A673 (cell line): ENCODE results near the gene ZNF630. TPM values are rescaled to one million over a fixed set of nuclear protein-coding genes. Genes with fewer than 3 reads are reported as not detected.
"Not testable (repeated sequence)": the region's sequence is repeated elsewhere in the genome, so short reads cannot be mapped to it uniquely, and the experiment has no call there.

ENCODE experiments used
- BruUV-seq: library from RNA; stranded (reverse); fragments of 400-500 nt; replicated peaks from 2 replicates; lab custom pipeline; 2021; lab: Mats Ljungman, UMichigan
- CTCF ChIA-PET: fragments of 300-600 bp; sonication (Branson Sonifier 250); formaldehyde crosslinking; loops from one replicate; lab custom pipeline; 2022; ENCODE audit warnings: antibody characterized with exemption; lab: Charles Lee
- POLR2A ChIA-PET: fragments of 300-600 bp; sonication (Branson Sonifier 250); formaldehyde crosslinking; loops from one replicate; lab custom pipeline; 2022; ENCODE audit warnings: antibody characterized with exemption; ENCODE audit not compliant: low non-redundant PET; lab: Charles Lee
- DNase-seq: peaks from one replicate; pipeline ENCODE4 v3.0.0-alpha.2; 2015; ENCODE audit warnings: low spot score
- H3K27ac ChIP-seq: fragments of 200-600 bp; sonication (generic); 2 replicates; pipeline ENCODE4 v1.5.1; 2016; ENCODE audit warnings: mixed run types, low read depth, mild to moderate bottlenecking, mixed read lengths, antibody characterized with exemption, low read length; ENCODE audit not compliant: poor library complexity, severe bottlenecking
- H3K27me3 ChIP-seq: fragments of 200-600 bp; sonication (generic); replicated peaks from 2 replicates; pipeline ENCODE4 v1.6.1; 2017; ENCODE audit warnings: mixed run types, low read depth, mild to moderate bottlenecking, mixed read lengths, antibody characterized with exemption, low read length; ENCODE audit not compliant: insufficient read depth, poor library complexity
- H3K36me3 ChIP-seq: fragments of 200-600 bp; sonication (generic); 2 replicates; pipeline ENCODE4 v1.6.1; 2016; ENCODE audit warnings: mixed run types, mild to moderate bottlenecking, mixed read lengths, antibody characterized with exemption, low read length; ENCODE audit not compliant: insufficient read depth, poor library complexity, severe bottlenecking
- H3K4me1 ChIP-seq: fragments of 200-600 bp; sonication (generic); 2 replicates; pipeline ENCODE4 v1.6.1; 2017; ENCODE audit warnings: mixed run types, mild to moderate bottlenecking, mixed read lengths, antibody characterized with exemption, low read length; ENCODE audit not compliant: insufficient read depth, poor library complexity, severe bottlenecking
- H3K4me3 ChIP-seq: fragments of 200-600 bp; sonication (generic); 2 replicates; pipeline ENCODE4 v1.5.1; 2016; ENCODE audit warnings: low read depth, mixed run types, mild to moderate bottlenecking, mixed read lengths, low read length; ENCODE audit not compliant: poor library complexity, severe bottlenecking
- H3K9me3 ChIP-seq: fragments of 200-600 bp; sonication (generic); 2 replicates; pipeline ENCODE4 v1.6.1; 2016; ENCODE audit warnings: mixed run types, low read depth, mild to moderate bottlenecking, mixed read lengths, antibody characterized with exemption, low read length; ENCODE audit not compliant: poor library complexity, severe bottlenecking
- EZH2 ChIP-seq: fragments of 200-600 bp; sonication (generic); IDR thresholded peaks from 2 replicates; pipeline ENCODE4 v1.6.1; 2017; ENCODE audit warnings: borderline replicate concordance, low read depth, mild to moderate bottlenecking, mixed read lengths, antibody characterized with exemption, low read length; ENCODE audit not compliant: poor library complexity, severe bottlenecking
- intact Hi-C: fragments of 100-400 bp; cut with micrococcal nuclease; formaldehyde crosslinking; loops from one replicate; pipeline ENCODE4 v1.10.0; 2022; ENCODE audit not compliant: unreplicated experiment
- total RNA-seq: library from RNA; stranded (reverse); gene quantifications from 2 replicates; pipeline ENCODE4 v1.2.3, GENCODE V29; 2021
- TF ChIP-seq, protein P1 (sequence below): fragments of 300-800, 200-600 bp; sonication (generic); conservative IDR thresholded peaks from 2 replicates; pipeline ENCODE4 v1.5.1; 2017; ENCODE audit warnings: low read depth, mild to moderate bottlenecking, antibody characterized with exemption, low read length, moderate library complexity, mixed read lengths

ZNF630 gene
- total RNA-seq, 1 experiment from 2014 or later: 1.6 TPM

DNA sequence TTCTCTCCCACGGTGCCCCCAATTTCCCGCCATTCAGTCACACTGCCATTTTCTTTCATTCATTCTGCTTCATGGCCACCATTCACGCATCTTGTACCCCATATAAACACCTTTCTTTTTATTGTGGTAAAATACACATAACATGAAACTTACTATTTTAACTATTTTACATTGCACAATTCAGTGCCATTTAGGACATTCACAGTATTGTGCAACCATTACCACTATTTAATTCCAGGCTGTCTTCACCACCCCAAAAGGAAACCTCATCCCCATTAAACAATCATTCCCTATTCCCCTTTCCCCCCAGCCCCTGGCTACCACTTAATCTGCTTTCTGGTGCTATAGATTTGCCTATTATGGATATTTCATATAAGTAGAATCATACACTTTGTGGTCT, 48.7 kb downstream of the ZNF630 start:
- Histone ChIP-seq H3K36me3 (no peaks in the 10 kb centered on the region), H3K9me3 (no peaks in the 10 kb centered on the region), H3K27ac (no peak overlapping the region), H3K27me3 (no peaks in the 10 kb centered on the region), H3K4me1 (no peaks in the 10 kb centered on the region), H3K4me3 (no peak overlapping the region)
- intact Hi-C loops: loop anchor here (5.0 to 10.0 kb wide), 2 partner anchors 268 to 380 kb away; no protein-coding TSS in a partner anchor
- POLR2A ChIA-PET: no interaction called here
- BruUV-seq: no TSS peak
- TF ChIP-seq, protein P1, sequence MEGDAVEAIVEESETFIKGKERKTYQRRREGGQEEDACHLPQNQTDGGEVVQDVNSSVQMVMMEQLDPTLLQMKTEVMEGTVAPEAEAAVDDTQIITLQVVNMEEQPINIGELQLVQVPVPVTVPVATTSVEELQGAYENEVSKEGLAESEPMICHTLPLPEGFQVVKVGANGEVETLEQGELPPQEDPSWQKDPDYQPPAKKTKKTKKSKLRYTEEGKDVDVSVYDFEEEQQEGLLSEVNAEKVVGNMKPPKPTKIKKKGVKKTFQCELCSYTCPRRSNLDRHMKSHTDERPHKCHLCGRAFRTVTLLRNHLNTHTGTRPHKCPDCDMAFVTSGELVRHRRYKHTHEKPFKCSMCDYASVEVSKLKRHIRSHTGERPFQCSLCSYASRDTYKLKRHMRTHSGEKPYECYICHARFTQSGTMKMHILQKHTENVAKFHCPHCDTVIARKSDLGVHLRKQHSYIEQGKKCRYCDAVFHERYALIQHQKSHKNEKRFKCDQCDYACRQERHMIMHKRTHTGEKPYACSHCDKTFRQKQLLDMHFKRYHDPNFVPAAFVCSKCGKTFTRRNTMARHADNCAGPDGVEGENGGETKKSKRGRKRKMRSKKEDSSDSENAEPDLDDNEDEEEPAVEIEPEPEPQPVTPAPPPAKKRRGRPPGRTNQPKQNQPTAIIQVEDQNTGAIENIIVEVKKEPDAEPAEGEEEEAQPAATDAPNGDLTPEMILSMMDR: no peak
- no peak for TF ChIP-seq EZH2
- DNase-seq: no peak
- CTCF ChIA-PET: no interaction called here

DNA sequence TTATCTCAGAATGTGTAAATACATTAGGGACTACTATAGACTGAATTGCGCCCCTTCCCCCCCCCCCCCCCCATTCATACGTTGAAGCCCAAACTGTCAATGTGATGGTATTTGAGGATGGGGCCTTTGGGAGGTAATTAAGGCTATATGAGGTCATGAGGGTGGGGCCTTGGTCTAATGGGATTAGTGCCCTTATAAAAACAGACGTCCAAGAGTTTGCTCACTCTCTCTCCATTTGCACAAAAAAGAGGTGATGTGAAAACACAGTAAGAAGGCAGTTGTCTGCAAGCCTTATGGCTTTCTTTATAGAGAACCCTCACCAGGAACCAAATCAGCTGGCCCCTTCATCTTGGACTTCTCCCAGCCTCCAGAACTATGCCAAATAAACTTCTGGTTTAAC, 49.3 kb downstream of the ZNF630 start:
- DNase-seq: no peak
- no peaks in the 10 kb centered on the region for H3K27me3 ChIP-seq
- no peaks in the 10 kb centered on the region for H3K9me3 ChIP-seq
- H3K4me3 ChIP-seq: no peak overlapping the region
- intact Hi-C loops: loop anchor here (5.0 to 10.0 kb wide), 2 partner anchors 267 to 380 kb away; no protein-coding TSS in a partner anchor
- POLR2A ChIA-PET: no interaction called here
- BruUV-seq: no TSS peak
- H3K27ac ChIP-seq: no peak overlapping the region
- no peaks in the 10 kb centered on the region for H3K4me1 ChIP-seq
- TF ChIP-seq, protein P1: no peak
- no peak for TF ChIP-seq EZH2
- CTCF ChIA-PET: no interaction called here
- no peaks in the 10 kb centered on the region for H3K36me3 ChIP-seq

DNA sequence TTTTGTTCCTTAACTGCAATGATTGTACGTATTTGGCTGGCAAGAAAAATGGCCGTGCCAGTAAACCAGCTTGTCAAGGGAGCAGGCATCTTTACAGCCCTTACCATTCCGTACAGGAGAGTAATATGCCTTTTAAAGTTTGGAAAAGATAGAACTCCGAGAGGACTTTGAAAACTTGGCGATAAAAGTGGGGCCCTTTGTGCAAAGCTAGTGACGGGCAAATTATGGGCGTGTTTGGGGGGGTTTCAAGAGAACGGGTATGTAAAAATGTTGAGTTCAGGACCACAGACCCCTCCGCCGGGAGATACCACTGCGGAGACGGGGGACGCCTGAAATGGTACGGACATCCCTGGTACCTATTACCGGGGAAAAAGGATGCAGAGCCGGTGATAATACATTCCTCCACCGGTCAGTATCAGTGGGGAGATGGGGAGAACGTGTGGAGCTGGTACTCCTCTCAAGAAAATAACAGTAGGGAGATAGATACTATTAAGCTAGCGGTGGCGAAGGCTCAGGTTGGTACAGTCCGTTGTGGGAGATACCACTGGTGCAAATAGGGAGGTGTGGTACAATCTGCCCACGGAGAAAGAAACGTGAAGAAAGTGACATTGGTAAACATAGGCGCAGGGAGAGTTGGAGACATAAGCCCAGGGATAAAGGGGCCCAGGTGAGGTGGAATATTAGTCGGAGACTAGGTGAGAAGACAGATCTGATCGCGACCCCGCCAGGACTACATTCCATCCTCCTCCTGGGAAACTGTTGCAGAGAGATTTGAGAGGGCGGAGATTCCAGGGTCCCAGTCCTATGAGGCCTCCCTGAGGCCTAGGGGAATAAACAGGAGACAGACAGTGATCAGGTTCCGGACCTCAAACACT, 50.2 kb downstream of the ZNF630 start:
- intact Hi-C loops: loop anchor here (5.0 to 10.0 kb wide), 2 partner anchors 266 to 379 kb away; no protein-coding TSS in a partner anchor
- Histone ChIP-seq H3K27ac (peak overlapping the region; percentile 99), H3K9me3 (no peaks in the 10 kb centered on the region), H3K4me3 (peak overlapping the region; percentile 55), H3K36me3 (no peaks in the 10 kb centered on the region), H3K27me3 (no peaks in the 10 kb centered on the region), H3K4me1 (no peaks in the 10 kb centered on the region)
- ChIA-PET CTCF (no interaction called here), POLR2A (no interaction called here)
- DNase-seq: peak; percentile 86
- no peak for TF ChIP-seq EZH2
- no TSS peak for BruUV-seq

DNA sequence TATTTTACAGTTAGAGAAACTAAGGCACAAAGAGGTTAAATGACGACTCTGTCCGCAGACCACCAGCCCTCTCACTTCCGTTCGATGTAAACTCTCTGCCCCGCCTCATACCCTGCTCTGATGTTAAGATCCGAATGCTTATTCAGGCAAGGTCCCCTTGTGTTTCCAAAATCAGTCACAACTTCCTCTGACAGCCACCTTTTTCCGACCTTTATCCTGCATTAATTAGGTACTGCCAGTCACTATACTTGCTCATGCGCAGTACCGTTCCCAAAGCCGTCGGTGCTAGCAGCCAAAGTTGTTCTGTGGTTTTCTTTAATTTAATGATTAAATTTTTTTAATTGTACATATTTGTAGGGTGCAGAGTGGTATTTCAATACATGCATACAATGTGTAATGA, 51.0 kb downstream of the ZNF630 start:
- H3K4me1 ChIP-seq, H3K9me3 ChIP-seq, POLR2A ChIA-PET, H3K36me3 ChIP-seq, BruUV-seq, DNase-seq, H3K27me3 ChIP-seq, CTCF ChIA-PET: not testable (repeated sequence)
- Histone ChIP-seq H3K27ac (peak overlapping the region; percentile 99), H3K4me3 (peak overlapping the region; percentile 55)
- intact Hi-C loops: loop anchor here (5.0 to 10.0 kb wide), 2 partner anchors 266 to 378 kb away; no protein-coding TSS in a partner anchor

DNA sequence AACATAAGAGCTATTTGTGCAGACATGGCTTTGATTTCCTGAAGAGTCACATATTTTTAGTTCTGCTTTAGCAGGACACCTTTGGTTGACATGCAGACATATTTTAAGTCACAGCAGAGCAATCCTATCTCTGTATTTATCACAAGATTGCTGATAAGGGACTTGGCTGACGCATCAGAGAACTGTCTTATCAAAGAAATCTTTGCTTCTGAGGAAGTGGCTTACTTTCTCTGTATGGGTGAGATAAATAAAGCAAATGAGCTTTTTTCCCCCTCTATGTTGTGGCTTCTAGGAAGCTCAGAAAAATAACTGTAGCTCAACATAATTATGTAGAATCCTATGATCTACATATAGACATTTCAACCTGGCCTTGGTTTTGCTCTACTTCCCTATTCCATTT, 51.5 kb downstream of the ZNF630 start:
- POLR2A ChIA-PET, DNase-seq, BruUV-seq, H3K27ac ChIP-seq, H3K27me3 ChIP-seq, H3K36me3 ChIP-seq, H3K4me3 ChIP-seq, H3K4me1 ChIP-seq, H3K9me3 ChIP-seq, CTCF ChIA-PET: not testable (repeated sequence)
- intact Hi-C loops: loop anchor here (5.0 to 10.0 kb wide), 2 partner anchors 265 to 378 kb away; no protein-coding TSS in a partner anchor
